Measurements from ENCODE around the gene GOT1. TPM values are rescaled to one million over a fixed set of nuclear protein-coding genes. Genes with fewer than 3 reads are reported as not detected.

GOT1 gene
- total RNA-seq, 2 experiments from 2014 or later, result 3.5 to 5.7 TPM

GRCh38 chr10:99393683-99394082 is 36.7 kb downstream of the GOT1 start:
- CTCF ChIA-PET, result no interaction called here
- Histone ChIP-seq H3K36me3 (ENCODE audit: insufficient read depth, low read length) (peaks cover 12% of the 10 kb centered on the region), H3K27ac (ENCODE audit: low read depth in 1 of 2, low read length in 2 of 2) (no peak overlapping the region), H3K9me3 (ENCODE audit: control insufficient read depth in 1 of 2, insufficient read depth in 1 of 2, low read length in 2 of 2) (no peaks in the 10 kb centered on the region), H3K4me3 (ENCODE audit: low read length) (no peak overlapping the region), H3K27me3 (ENCODE audit: control insufficient read depth in 1 of 2, insufficient read depth in 2 of 2, low read length in 2 of 2) (no peaks in the 10 kb centered on the region), H3K4me1 (ENCODE audit: insufficient read depth, low read length) (peaks cover 4% of the 10 kb centered on the region)
- H3K27ac Mint-ChIP-seq, result no peak overlapping the region
- no peak overlapping the region for H3K4me3 Mint-ChIP-seq
- no peak for TF ChIP-seq CTCF (IDR thresholded peaks at IDR 0.05)
- DNase-seq (no peak), ATAC-seq (ENCODE audit: poor library complexity) (no peak)
- POLR2A ChIA-PET, result no interaction called here
- no peaks in the 10 kb centered on the region for H3K9me3 Mint-ChIP-seq
- no peaks in the 10 kb centered on the region for H3K27me3 Mint-ChIP-seq
- H3K36me3 Mint-ChIP-seq (ENCODE audit: low read depth), result peaks cover 23% of the 10 kb centered on the region
- intact Hi-C loops (cut with DNase I, micrococcal nuclease), result loop anchor here in 1 of 2 experiments (2.0 to 10.0 kb wide), 2 partner anchors 317 to 929 kb away; no protein-coding TSS in a partner anchor
- H3K4me1 Mint-ChIP-seq (ENCODE audit: low read depth), result peaks cover 6% of the 10 kb centered on the region

GRCh38 chr10:99393036-99393435 is 37.4 kb downstream of the GOT1 start:
- DNase-seq (no peak), ATAC-seq (ENCODE audit: poor library complexity) (no peak)
- Mint-ChIP-seq H3K36me3 (ENCODE audit: low read depth) (peaks cover 20% of the 10 kb centered on the region), H3K4me3 (no peak overlapping the region), H3K9me3 (no peaks in the 10 kb centered on the region), H3K4me1 (ENCODE audit: low read depth) (peaks cover 6% of the 10 kb centered on the region), H3K27ac (no peak overlapping the region), H3K27me3 (no peaks in the 10 kb centered on the region)
- H3K27ac ChIP-seq (ENCODE audit: low read depth in 1 of 2, low read length in 2 of 2), result no peak overlapping the region
- H3K27me3 ChIP-seq (ENCODE audit: control insufficient read depth in 1 of 2, insufficient read depth in 2 of 2, low read length in 2 of 2), result no peaks in the 10 kb centered on the region
- CTCF ChIA-PET, result interaction anchor here (0.5 to 1.2 kb wide), 6 partner anchors 16 to 340 kb away, joined by 3 to 5 read pairs (median 4); no protein-coding TSS in a partner anchor
- peaks cover 4% of the 10 kb centered on the region for H3K4me1 ChIP-seq (ENCODE audit: insufficient read depth, low read length)
- intact Hi-C loops (cut with DNase I, micrococcal nuclease), result loop anchor here in 1 of 2 experiments (2.0 to 10.0 kb wide), 2 partner anchors 318 to 928 kb away; no protein-coding TSS in a partner anchor
- POLR2A ChIA-PET, result no interaction called here
- H3K4me3 ChIP-seq (ENCODE audit: low read length), result no peak overlapping the region
- no peak for TF ChIP-seq CTCF (IDR thresholded peaks at IDR 0.05)
- peaks cover 7% of the 10 kb centered on the region for H3K36me3 ChIP-seq (ENCODE audit: insufficient read depth, low read length)
- H3K9me3 ChIP-seq (ENCODE audit: control insufficient read depth in 1 of 2, insufficient read depth in 1 of 2, low read length in 2 of 2), result no peaks in the 10 kb centered on the region

- H3K36me3 ChIP-seq (ENCODE audit: insufficient read depth, low read length), result peaks cover 4% of the 10 kb centered on the region
- POLR2A ChIA-PET, result interaction anchor here (0.5 kb wide), 1 partner anchor 950 kb away, joined by 4 read pairs; no protein-coding TSS in a partner anchor
- H3K27me3 Mint-ChIP-seq, result no peaks in the 10 kb centered on the region
- H3K4me3 Mint-ChIP-seq, result no peak overlapping the region
- no peaks in the 10 kb centered on the region for H3K9me3 Mint-ChIP-seq
- no peak overlapping the region for H3K4me3 ChIP-seq (ENCODE audit: low read length)
- H3K27me3 ChIP-seq (ENCODE audit: control insufficient read depth in 1 of 2, insufficient read depth in 2 of 2, low read length in 2 of 2), result no peaks in the 10 kb centered on the region
- no peak for TF ChIP-seq CTCF (IDR thresholded peaks at IDR 0.05)
- no peak overlapping the region for H3K27ac Mint-ChIP-seq
- ATAC-seq (ENCODE audit: poor library complexity) (no peak), DNase-seq (no peak)
- H3K36me3 Mint-ChIP-seq (ENCODE audit: low read depth), result peaks cover 5% of the 10 kb centered on the region
- CTCF ChIA-PET, result no interaction called here
- peaks cover 6% of the 10 kb centered on the region for H3K4me1 Mint-ChIP-seq (ENCODE audit: low read depth)
- H3K4me1 ChIP-seq (ENCODE audit: insufficient read depth, low read length), result peaks cover 4% of the 10 kb centered on the region
- intact Hi-C loops (cut with DNase I, micrococcal nuclease), result loop anchor here in 1 of 2 experiments (10.0 kb wide), 1 partner anchor 927 kb away; no protein-coding TSS in a partner anchor
- no peaks in the 10 kb centered on the region for H3K9me3 ChIP-seq (ENCODE audit: control insufficient read depth in 1 of 2, insufficient read depth in 1 of 2, low read length in 2 of 2)
- no peak overlapping the region for H3K27ac ChIP-seq (ENCODE audit: low read depth in 1 of 2, low read length in 2 of 2)
Measured at GRCh38 chr10:99391346-99391745, 39.1 kb downstream of the GOT1 start.
